ENCODE results near the gene DCTN4.

The DCTN4 gene

DNA sequence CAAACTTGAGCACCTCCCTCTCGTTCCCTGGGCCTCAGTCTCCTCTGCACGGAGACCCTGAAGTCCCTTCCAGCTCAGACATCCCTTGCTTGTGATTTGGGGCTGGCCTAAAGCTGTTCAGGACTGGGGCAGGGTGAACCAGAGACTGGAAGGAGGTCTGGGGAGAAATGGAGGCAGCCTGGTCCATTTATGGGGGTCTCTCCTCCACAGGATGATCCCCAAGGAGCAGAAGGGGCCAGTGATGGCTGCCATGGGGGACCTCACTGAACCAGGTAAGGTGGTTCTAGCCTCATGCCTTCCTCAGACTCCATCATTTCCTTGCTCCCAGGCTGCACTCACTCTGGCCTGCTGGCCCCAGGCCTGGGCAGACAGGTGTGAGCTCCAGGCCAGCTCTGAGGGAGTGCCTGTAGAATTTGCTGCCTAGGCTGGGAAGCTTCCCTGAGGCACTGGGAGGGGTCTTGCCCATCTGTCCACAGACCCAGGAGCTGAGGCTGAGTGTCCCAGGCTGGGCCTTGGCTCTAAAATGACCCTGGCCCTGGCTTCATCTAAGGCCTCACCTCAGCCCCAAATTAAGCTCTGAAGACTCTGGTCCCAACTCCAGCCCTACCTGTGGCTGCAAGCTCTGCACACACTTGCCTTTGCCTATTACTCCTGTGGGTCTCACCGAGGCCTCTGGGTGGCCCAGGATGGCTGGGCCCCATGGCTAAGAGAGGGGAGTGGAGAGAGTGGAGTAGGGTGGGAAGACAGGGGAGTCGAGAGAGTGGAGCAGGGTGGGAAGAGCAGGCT is 95.9 kb downstream of the DCTN4 start:
- DNase-seq: no peak

DNA sequence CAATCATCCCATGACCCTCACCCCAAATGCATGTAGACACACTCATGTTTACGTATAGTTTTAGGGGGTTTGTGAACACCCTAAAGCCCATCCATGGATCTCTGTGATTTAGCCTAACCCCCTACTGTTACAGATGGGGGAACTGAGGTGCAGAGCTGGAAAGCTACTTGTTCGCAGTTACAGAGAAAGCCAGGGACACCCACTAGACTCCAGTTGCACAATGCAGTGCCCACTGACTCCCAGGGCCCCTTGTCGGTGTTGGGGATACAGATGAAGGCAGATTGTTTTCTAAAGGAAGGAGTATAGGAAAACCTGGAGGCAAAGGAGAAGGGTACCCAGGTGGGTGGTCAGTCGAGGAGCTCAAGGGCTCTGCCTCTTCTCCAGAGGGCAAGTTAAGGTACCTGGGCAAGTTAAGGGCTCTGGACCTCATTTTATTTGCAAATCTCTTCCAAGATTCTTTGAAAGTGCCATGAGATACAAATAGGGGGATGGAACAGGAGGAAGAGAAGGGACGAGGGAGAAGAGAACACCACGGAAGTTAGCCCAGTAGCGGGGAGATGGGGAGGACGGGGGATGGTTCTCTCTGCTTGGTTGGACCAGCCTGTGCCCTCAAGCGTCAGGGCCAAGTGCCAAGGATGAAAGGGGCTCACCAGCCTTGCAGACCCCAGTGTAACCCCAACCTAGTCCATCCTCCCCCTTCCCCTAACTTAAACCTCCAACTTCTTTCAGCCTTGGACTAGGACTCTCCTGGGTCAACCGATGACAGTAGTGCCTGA is 96.8 kb downstream of the DCTN4 start:
- DNase-seq: no peak

DNA sequence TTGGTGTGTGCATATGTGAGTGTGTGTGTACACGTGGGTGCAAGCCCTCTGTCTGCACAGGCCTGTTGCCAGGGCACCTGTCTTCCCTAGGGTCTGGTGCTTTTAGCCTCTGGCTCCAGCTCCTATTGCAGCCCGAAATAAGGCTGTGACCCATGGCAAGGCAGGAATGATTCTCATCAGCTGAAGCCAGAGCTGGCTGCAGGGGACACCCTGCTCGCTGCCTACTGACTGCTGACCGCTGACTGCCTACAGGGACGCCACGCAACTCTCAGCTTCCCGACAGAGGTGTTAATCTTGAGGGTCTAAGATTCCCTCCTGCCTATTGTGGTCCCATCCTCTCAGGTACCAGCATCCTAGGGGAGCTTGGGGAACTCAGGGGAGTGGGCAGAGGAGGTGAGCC is 97.7 kb downstream of the DCTN4 start, which contains the start of gene MYOZ3:
MYOZ3 (plus strand) TSS at position 166 of the 400 bp plus-strand sequence. CDS start 1,691 bp downstream, outside the sequence.
- no peak for DNase-seq

DNA sequence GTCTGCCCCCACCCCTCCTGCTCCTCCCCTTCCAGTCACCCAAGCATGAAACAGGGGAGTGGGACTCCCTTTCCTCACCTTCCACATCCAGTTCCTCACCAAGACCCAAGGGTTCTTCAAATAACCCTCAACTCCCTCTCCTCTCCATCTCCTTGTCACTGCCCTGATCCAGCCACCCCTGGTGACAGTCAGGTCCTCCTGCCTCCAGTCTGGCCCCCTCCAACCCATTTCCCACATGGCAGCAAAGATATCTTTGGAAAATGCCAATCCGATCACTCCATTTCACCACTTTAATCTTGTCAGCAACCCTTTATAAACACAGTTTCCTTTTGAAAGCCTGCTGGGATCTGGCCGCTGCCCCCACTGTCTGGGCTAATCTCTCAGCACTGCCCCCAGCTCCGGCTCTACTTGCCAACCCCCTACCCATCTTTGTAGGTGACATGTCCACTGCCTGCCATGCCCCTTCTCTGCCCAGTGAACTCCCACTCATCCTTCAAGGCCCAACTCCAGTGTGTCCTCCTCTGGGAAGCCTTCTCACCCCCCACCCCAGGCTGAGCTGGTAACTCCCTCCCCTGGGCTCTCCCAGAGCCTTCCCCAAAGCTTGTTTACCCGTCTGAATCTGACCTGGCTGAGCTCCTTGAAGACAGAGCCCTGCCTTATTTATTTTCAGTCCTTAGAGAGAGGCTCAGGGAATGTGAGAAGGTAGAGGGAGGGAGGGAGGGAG is 98.5 kb downstream of the DCTN4 start:
- no peak for DNase-seq

DNA sequence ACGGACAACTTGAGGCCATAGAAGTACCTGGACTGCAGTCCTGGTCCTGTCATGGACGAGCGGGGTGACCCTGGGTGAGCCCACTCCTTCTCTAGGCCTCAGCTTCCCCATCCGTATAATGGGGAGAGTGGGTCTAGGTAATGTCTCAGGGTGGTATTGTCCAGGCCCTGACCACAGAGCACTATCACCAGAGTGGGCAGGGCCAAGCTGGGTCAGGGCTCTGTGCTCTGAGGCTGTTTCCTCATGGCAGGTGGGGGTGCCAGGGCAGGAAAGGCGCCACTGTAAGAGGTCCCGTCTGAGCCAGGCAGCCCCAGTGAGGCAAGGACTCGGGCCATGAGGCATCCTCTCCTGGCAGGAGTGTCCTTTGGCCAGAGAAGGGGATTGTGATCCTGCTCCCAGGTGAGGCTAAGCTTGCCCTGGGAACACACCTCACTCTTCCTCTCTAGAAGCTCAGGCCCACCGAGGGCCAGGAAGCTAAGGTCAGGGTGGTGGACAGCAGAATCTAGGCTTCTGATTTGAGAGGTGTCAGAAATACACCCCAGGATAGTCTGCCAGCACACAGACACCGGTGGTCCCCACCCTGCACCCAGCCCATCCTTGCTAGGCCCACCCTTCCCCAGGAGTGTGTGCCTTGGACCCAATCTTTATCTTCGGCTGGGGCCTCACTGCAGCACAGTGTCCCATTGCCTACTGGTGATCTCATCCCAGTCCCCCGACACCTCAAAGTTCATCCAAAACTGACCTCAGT is 99.3 kb downstream of the DCTN4 start:
- DNase-seq: no peak

DNA sequence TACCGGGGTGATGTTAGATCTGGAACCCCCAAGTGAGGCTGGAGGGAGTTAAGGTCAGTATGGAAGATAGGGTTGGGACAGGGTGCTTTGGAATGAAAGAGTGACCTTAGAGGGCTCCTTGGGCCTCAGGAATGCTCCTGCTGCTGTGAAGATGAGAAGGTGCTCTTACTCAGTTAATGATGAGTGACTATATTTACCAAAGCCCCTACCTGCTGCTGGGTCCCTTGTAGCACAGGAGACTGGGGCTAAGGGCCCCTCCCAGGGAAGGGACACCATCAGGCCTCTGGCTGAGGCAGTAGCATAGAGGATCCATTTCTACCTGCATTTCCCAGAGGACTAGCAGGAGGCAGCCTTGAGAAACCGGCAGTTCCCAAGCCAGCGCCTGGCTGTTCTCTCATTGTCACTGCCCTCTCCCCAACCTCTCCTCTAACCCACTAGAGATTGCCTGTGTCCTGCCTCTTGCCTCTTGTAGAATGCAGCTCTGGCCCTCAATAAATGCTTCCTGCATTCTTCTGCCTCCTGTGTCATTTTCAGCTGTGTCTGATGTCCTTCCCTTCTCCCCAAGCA is 100.0 kb downstream of the DCTN4 start:
- no peak for DNase-seq
